Heart right ventricle (tissue), 16 donors: Measurements from ENCODE around the gene ARHGEF6. TPM values are rescaled to one million over a fixed set of nuclear protein-coding genes. Genes with fewer than 3 reads are reported as not detected.

ENCODE experiments used
- ATAC-seq, 8 donors: fragments of 200-7000 bp; cut with Tn5 transposase; one replicate each; pipeline ENCODE4 v1.9.1; 2020; ENCODE audit warnings: mild to moderate bottlenecking in 8 of 8, moderate library complexity in 8 of 8, moderate number of reproducible peaks in 1 of 8
- DNase-seq, 2 donors: peaks; one replicate each; pipeline ENCODE4 v3.0.0-alpha.2; 2020
- H3K27ac ChIP-seq, 10 donors: fragments of 200-600 bp; sonication (generic) in 2 of 10; one replicate each; pipeline versions ENCODE4 v1.5.0 to v1.8.0; 2020 to 2022; ENCODE audit warnings: mild to moderate bottlenecking in 3 of 10
- H3K27me3 ChIP-seq, 7 donors: fragments of 200-600 bp; one replicate each; pipeline ENCODE4 v1.8.0; 2021 to 2022; ENCODE audit warnings: mild to moderate bottlenecking in 2 of 7
- H3K36me3 ChIP-seq, 9 donors: fragments of 200-600 bp; sonication (generic) in 1 of 9; one replicate each; pipeline versions ENCODE4 v1.5.0 to v1.8.0; 2020 to 2022; ENCODE audit warnings: mild to moderate bottlenecking in 2 of 9
- H3K4me1 ChIP-seq, 9 donors: fragments of 200-600 bp; sonication (generic) in 1 of 9; one replicate each; pipeline versions ENCODE4 v1.5.0 to v1.8.0; 2020 to 2022; ENCODE audit warnings: mild to moderate bottlenecking in 4 of 9
- H3K4me3 ChIP-seq, 10 donors: fragments of 200-600 bp; sonication (generic) in 2 of 10; one replicate each; pipeline versions ENCODE4 v1.5.0 to v1.8.0; 2020 to 2022; ENCODE audit warnings: mild to moderate bottlenecking in 7 of 10, moderate library complexity in 2 of 10
- H3K9me3 ChIP-seq, 11 donors: fragments of 200-600 bp in 10 of 11; sonication (generic) in 2 of 11; one replicate each; pipeline versions ENCODE4 v1.5.0 to v1.8.0; 2013 to 2022; ENCODE audit warnings: mild to moderate bottlenecking in 2 of 11, control low read depth in 1 of 11, moderate library complexity in 1 of 11
- CTCF ChIP-seq, 9 donors: fragments of 200-600 bp; sonication (generic) in 2 of 9; IDR thresholded peaks; one replicate each; pipeline versions ENCODE4 v1.5.0 to v1.8.0; 2021 to 2022; ENCODE audit warnings: antibody characterized with exemption in 9 of 9, mild to moderate bottlenecking in 5 of 9, moderate library complexity in 1 of 9
- WGBS, 2 donors: extraction: QIAGEN DNeasy Blood & Tissue Kit; methylation state at CpG; one replicate each; pipeline ENCODE4 v1.1.7; 2013; ENCODE audit warnings: inconsistent platforms in 1 of 2; 5-methylcytosine and 5-hydroxymethylcytosine counted together
- intact Hi-C, 10 donors: fragments of 100-400 bp; cut with DNase I; formaldehyde crosslinking; loops; one replicate each; pipeline versions ENCODE4 v1.11.1 to v1.14.2; 2022
- polyA plus RNA-seq, 2 donors: library from polyadenylated mRNA; stranded (reverse); fragments of 200-250 nt; gene quantifications; one replicate each; pipeline ENCODE4 v1.2.3, GENCODE V29; 2013
- total RNA-seq, 10 donors: library from RNA; stranded (reverse); fragmentation: NEBNext Ultra II Directional in 3 of 10; extraction: Animal tissue kit (Norgen Biotek cat#: 25700) in 3 of 10; gene quantifications; one replicate each; pipeline versions ENCODE4 v1.2.1 to v1.2.4, GENCODE V29; 2021 to 2023
- donor health status: Arrhythmogenic right ventricular cardiomyopathy.
- donor health status: ischemic (EF 13 %, LVEDD 7.1; RV severe dilation, severe dysfunction).
- donor health status: healthy with polysubstance abuse.
- donor health status: DM: no; HTN: yes; CAD: no.
- donor health status: DM: no; HTN: no; CAD: no.
- donor health status: ischemic (EF 25% LVEDD 6.9; RV normal size, moderate dysfunction).
- donor health status: ischemic (EF 25% LVEDD 5.7; RV mildly dilated, moderate dysfunction).
- donor health status: healthy.
- donor health status: DM: yes; HTN: yes; CAD: no.
- donor health status: Ischemic cardiomyopathy.
- donor health status: ischemic (EF 35%, LVEDD 5.7; RV mildly dilated, moderate dysfunction).
- donor health status: nonischemic (EF 11% LVEDD 7.7; RV severe dilation, severe dysfunction).
- donor health status: DM: yes; HTN: yes; CAD: no.
- donor health status: PGD.
- donor health status: ischemic (EF 29% LVEDD 5.4; RV normal size, mild dysfunction).
- donor health status: nonischemic (EF 23%, LVEDD 6.1; RV moderate dilation, normal function).

ARHGEF6 gene
- total and polyA plus RNA-seq, 12 donors: 15.3 to 88.0 (median 50.2) TPM

- Histone ChIP-seq H3K9me3 (peaks cover 0 to 15% (median 6%) of the 10 kb centered on the region in 11 donors), H3K27me3 (no peaks in the 10 kb centered on the region), H3K4me3 (no peak overlapping the region), H3K4me1 (no peaks in the 10 kb centered on the region), H3K27ac (no peak overlapping the region), H3K36me3 (peaks cover 0 to 31% (median 10%) of the 10 kb centered on the region in 9 donors)
- intact Hi-C loops: no loop called here
- no peak for ATAC-seq
- no peak for DNase-seq
- TF ChIP-seq CTCF (IDR thresholded peaks at IDR 0.05): no peak
- 84 to 87% methylated on average over 2 of the region's 2 CpGs for WGBS, 2 donors
Observed at GRCh38 chrX:136662104-136662503, 118.6 kb downstream of the ARHGEF6 start.

- TF ChIP-seq CTCF (IDR thresholded peaks at IDR 0.05): no peak
- DNase-seq (no peak), ATAC-seq (no peak)
- Histone ChIP-seq H3K4me1 (no peaks in the 10 kb centered on the region), H3K36me3 (peaks cover 0 to 19% (median 4%) of the 10 kb centered on the region in 9 donors), H3K4me3 (no peak overlapping the region), H3K9me3 (peaks cover 0 to 15% (median 6%) of the 10 kb centered on the region in 11 donors), H3K27me3 (no peaks in the 10 kb centered on the region), H3K27ac (no peak overlapping the region)
- intact Hi-C loops: no loop called here
- 75 to 85% methylated on average over 1 of the region's 1 CpG for WGBS, 2 donors
Observed at GRCh38 chrX:136660896-136661295, 119.8 kb downstream of the ARHGEF6 start.

- DNase-seq (no peak), ATAC-seq (no peak)
- Histone ChIP-seq H3K27ac (no peak overlapping the region), H3K27me3 (no peaks in the 10 kb centered on the region), H3K36me3 (peaks cover 0 to 2% (median 0%) of the 10 kb centered on the region in 9 donors), H3K4me3 (no peak overlapping the region), H3K9me3 (no peaks in the 10 kb centered on the region), H3K4me1 (no peaks in the 10 kb centered on the region)
- intact Hi-C loops: no loop called here
- TF ChIP-seq CTCF (IDR thresholded peaks at IDR 0.05): no peak
- WGBS, 2 donors: 94 to 97% methylated on average over 9 of the region's 9 CpGs
Observed at GRCh38 chrX:136659174-136659573, 121.6 kb downstream of the ARHGEF6 start.

GRCh38 chrX:136658151-136658550 is 122.6 kb downstream of the ARHGEF6 start:
- no peaks in the 10 kb centered on the region for H3K27me3 ChIP-seq
- H3K4me3 ChIP-seq: no peak overlapping the region
- H3K4me1 ChIP-seq: no peaks in the 10 kb centered on the region
- no peaks in the 10 kb centered on the region for H3K9me3 ChIP-seq
- H3K27ac ChIP-seq: no peak overlapping the region
- no peak for TF ChIP-seq CTCF (IDR thresholded peaks at IDR 0.05)
- no peaks in the 10 kb centered on the region for H3K36me3 ChIP-seq
- ATAC-seq (no peak), DNase-seq (no peak)
- 90 to 92% methylated on average over 5 of the region's 5 CpGs for WGBS, 2 donors
- intact Hi-C loops: no loop called here
